A673 (cell line): ENCODE data around the gene MAML2. TPM values are rescaled to one million over a fixed set of nuclear protein-coding genes. Genes with fewer than 3 reads are reported as not detected.

ENCODE experiments used
- BruUV-seq: library from RNA; stranded (reverse); fragments of 400-500 nt; replicated peaks from 2 replicates; lab custom pipeline; 2021; lab: Mats Ljungman, UMichigan
- CTCF ChIA-PET: fragments of 300-600 bp; sonication (Branson Sonifier 250); formaldehyde crosslinking; loops from one replicate; lab custom pipeline; 2022; ENCODE audit warnings: antibody characterized with exemption; lab: Charles Lee
- POLR2A ChIA-PET: fragments of 300-600 bp; sonication (Branson Sonifier 250); formaldehyde crosslinking; loops from one replicate; lab custom pipeline; 2022; ENCODE audit warnings: antibody characterized with exemption; ENCODE audit not compliant: low non-redundant PET; lab: Charles Lee
- DNase-seq: peaks from one replicate; pipeline ENCODE4 v3.0.0-alpha.2; 2015; ENCODE audit warnings: low spot score
- H3K27ac ChIP-seq: fragments of 200-600 bp; sonication (generic); 2 replicates; pipeline ENCODE4 v1.5.1; 2016; ENCODE audit warnings: mixed run types, low read depth, mild to moderate bottlenecking, mixed read lengths, antibody characterized with exemption, low read length; ENCODE audit not compliant: poor library complexity, severe bottlenecking
- H3K27me3 ChIP-seq: fragments of 200-600 bp; sonication (generic); replicated peaks from 2 replicates; pipeline ENCODE4 v1.6.1; 2017; ENCODE audit warnings: mixed run types, low read depth, mild to moderate bottlenecking, mixed read lengths, antibody characterized with exemption, low read length; ENCODE audit not compliant: insufficient read depth, poor library complexity
- H3K36me3 ChIP-seq: fragments of 200-600 bp; sonication (generic); 2 replicates; pipeline ENCODE4 v1.6.1; 2016; ENCODE audit warnings: mixed run types, mild to moderate bottlenecking, mixed read lengths, antibody characterized with exemption, low read length; ENCODE audit not compliant: insufficient read depth, poor library complexity, severe bottlenecking
- H3K4me1 ChIP-seq: fragments of 200-600 bp; sonication (generic); 2 replicates; pipeline ENCODE4 v1.6.1; 2017; ENCODE audit warnings: mixed run types, mild to moderate bottlenecking, mixed read lengths, antibody characterized with exemption, low read length; ENCODE audit not compliant: insufficient read depth, poor library complexity, severe bottlenecking
- H3K4me3 ChIP-seq: fragments of 200-600 bp; sonication (generic); 2 replicates; pipeline ENCODE4 v1.5.1; 2016; ENCODE audit warnings: low read depth, mixed run types, mild to moderate bottlenecking, mixed read lengths, low read length; ENCODE audit not compliant: poor library complexity, severe bottlenecking
- H3K9me3 ChIP-seq: fragments of 200-600 bp; sonication (generic); 2 replicates; pipeline ENCODE4 v1.6.1; 2016; ENCODE audit warnings: mixed run types, low read depth, mild to moderate bottlenecking, mixed read lengths, antibody characterized with exemption, low read length; ENCODE audit not compliant: poor library complexity, severe bottlenecking
- EZH2 ChIP-seq: fragments of 200-600 bp; sonication (generic); IDR thresholded peaks from 2 replicates; pipeline ENCODE4 v1.6.1; 2017; ENCODE audit warnings: borderline replicate concordance, low read depth, mild to moderate bottlenecking, mixed read lengths, antibody characterized with exemption, low read length; ENCODE audit not compliant: poor library complexity, severe bottlenecking
- intact Hi-C: fragments of 100-400 bp; cut with micrococcal nuclease; formaldehyde crosslinking; loops from one replicate; pipeline ENCODE4 v1.10.0; 2022; ENCODE audit not compliant: unreplicated experiment
- total RNA-seq: library from RNA; stranded (reverse); gene quantifications from 2 replicates; pipeline ENCODE4 v1.2.3, GENCODE V29; 2021
- TF ChIP-seq, protein P1 (sequence below): fragments of 300-800, 200-600 bp; sonication (generic); conservative IDR thresholded peaks from 2 replicates; pipeline ENCODE4 v1.5.1; 2017; ENCODE audit warnings: low read depth, mild to moderate bottlenecking, antibody characterized with exemption, low read length, moderate library complexity, mixed read lengths

The MAML2 gene
- total RNA-seq, 1 experiment from 2014 or later, result 6.4 TPM

DNA sequence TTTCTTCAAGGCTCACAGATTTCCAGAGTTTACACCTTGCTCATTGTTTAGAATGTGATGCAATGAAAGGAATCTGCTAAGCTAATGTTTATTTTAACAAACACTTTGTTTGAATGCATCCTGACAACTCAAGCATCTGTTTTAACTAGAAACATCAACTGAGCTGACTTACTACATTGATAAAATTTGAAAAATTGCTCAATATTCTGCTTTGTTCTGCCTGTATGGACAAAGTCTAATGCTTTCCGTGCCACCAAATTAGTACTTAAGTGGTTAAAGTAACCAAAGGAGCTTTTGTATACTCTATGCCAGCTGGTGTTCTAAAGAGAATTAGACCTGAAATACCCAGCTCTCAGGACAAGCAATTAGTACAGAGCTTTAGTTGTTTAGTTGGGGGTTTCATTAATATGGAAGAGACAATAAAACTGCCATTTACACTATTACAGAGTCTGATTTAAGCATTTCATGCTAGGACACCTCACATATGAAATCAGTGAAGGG, 105.2 kb downstream of the MAML2 start:
- intact Hi-C loops, result loop anchor here (5.0 kb wide), 1 partner anchor 154 kb away; the partner anchor contains the start of gene JRKL
- Histone ChIP-seq H3K27ac (no peak overlapping the region), H3K4me1 (peaks cover 80% of the 10 kb centered on the region), H3K27me3 (no peaks in the 10 kb centered on the region), H3K36me3 (no peaks in the 10 kb centered on the region), H3K9me3 (no peaks in the 10 kb centered on the region), H3K4me3 (no peak overlapping the region)
- DNase-seq, result no peak
- TF ChIP-seq EZH2, result no peak
- POLR2A ChIA-PET, result interaction anchor here (0.6 kb wide), 1 partner anchor 152 kb away, joined by 3 read pairs; the partner anchor contains the start of gene CCDC82
- no TSS peak for BruUV-seq
- CTCF ChIA-PET, result interaction anchor here (0.6 to 1.1 kb wide), 3 partner anchors 82 to 187 kb away, joined by 3 to 4 read pairs (median 3); no protein-coding TSS in a partner anchor

DNA sequence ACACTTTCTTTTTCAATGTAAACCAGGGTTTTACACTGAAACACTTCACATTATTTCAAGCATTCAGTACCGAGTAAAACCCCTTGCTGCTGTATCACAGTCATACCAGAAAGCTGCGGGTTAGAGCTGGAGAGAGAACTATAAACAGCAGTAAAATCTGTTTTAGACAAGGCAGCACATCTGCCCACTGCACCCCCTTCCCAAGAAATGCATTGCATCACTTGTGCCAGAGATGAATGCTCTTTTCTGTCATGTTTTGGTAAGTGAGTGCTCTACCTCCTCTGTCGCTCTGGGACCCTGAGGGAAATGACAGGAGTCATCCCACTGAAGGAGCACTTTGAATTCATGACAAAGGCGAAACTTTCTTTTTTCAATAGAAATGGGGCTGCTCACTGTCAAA, 107.2 kb downstream of the MAML2 start:
- peaks cover 68% of the 10 kb centered on the region for H3K4me1 ChIP-seq
- H3K27ac ChIP-seq, result peak overlapping the region; percentile 3
- H3K36me3 ChIP-seq, result no peaks in the 10 kb centered on the region
- intact Hi-C loops, result loop anchor here (5.0 kb wide), 1 partner anchor 157 kb away; the partner anchor contains the start of gene JRKL
- no peak overlapping the region for H3K4me3 ChIP-seq
- TF ChIP-seq, protein P1, sequence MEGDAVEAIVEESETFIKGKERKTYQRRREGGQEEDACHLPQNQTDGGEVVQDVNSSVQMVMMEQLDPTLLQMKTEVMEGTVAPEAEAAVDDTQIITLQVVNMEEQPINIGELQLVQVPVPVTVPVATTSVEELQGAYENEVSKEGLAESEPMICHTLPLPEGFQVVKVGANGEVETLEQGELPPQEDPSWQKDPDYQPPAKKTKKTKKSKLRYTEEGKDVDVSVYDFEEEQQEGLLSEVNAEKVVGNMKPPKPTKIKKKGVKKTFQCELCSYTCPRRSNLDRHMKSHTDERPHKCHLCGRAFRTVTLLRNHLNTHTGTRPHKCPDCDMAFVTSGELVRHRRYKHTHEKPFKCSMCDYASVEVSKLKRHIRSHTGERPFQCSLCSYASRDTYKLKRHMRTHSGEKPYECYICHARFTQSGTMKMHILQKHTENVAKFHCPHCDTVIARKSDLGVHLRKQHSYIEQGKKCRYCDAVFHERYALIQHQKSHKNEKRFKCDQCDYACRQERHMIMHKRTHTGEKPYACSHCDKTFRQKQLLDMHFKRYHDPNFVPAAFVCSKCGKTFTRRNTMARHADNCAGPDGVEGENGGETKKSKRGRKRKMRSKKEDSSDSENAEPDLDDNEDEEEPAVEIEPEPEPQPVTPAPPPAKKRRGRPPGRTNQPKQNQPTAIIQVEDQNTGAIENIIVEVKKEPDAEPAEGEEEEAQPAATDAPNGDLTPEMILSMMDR, result no peak
- TF ChIP-seq EZH2, result no peak
- ChIA-PET CTCF (interaction anchor here (0.8 kb wide), 1 partner anchor 107 kb away, joined by 4 read pairs; the partner anchor contains the start of gene MAML2), POLR2A (interaction anchor here (0.6 kb wide), 1 partner anchor 21 kb away, joined by 7 read pairs; no protein-coding TSS in a partner anchor)
- no peak for DNase-seq
- no peaks in the 10 kb centered on the region for H3K27me3 ChIP-seq
- no TSS peak for BruUV-seq
- no peaks in the 10 kb centered on the region for H3K9me3 ChIP-seq

DNA sequence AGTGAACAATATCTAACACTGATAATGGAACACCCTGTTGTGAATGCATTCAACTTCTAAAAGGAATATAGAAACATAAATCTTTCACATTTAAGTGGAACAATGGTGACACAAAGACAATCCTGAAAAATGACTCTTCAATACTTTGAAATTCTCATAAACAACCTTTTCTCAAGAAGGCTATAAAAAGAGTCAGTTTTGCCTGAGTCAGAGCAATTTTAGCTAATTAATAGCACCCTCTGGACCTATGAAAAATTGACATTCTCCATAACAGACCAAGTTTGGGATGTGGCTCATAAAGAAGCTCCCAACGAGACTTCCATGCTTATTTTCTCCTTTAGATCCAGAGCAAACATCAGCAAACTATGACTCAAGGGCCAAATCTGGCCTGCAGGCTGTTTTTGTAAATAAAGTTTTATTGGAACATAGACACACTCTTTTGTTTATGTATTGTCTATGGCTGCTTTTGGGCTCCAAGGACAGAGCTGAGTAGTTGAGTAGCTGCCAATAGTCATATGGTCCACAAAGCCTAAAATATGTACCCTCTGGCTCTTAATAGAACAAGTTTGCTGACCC, 108.0 kb downstream of the MAML2 start:
- BruUV-seq, result no TSS peak
- no peaks in the 10 kb centered on the region for H3K9me3 ChIP-seq
- no peaks in the 10 kb centered on the region for H3K36me3 ChIP-seq
- no peak overlapping the region for H3K4me3 ChIP-seq
- peak overlapping the region; percentile 32 for H3K27ac ChIP-seq
- H3K27me3 ChIP-seq, result no peaks in the 10 kb centered on the region
- intact Hi-C loops, result loop anchor here (5.0 kb wide), 1 partner anchor 157 kb away; the partner anchor contains the start of gene JRKL
- peak; percentile 86 for DNase-seq
- ChIA-PET POLR2A (no interaction called here), CTCF (interaction anchor here (0.8 kb wide), 1 partner anchor 108 kb away, joined by 4 read pairs; the partner anchor contains the start of gene MAML2)
- TF ChIP-seq, protein P1, result no peak
- TF ChIP-seq EZH2, result no peak
- H3K4me1 ChIP-seq, result peaks cover 70% of the 10 kb centered on the region
